Sigmoid colon (tissue), 7 donors: ENCODE measurements around the gene TFR2. TPM values are rescaled to one million over a fixed set of nuclear protein-coding genes. Genes with fewer than 3 reads are reported as not detected.

ENCODE experiments used
- DNase-seq: peaks from one replicate; pipeline ENCODE4 v3.0.0-alpha.2; 2019
- H3K27ac ChIP-seq, 4 donors: fragments of 200-600 bp; sonication (generic); one replicate each; pipeline ENCODE4 v1.5.1; 2016 to 2019; ENCODE audit warnings: mild to moderate bottlenecking in 1 of 4
- H3K27me3 ChIP-seq, 3 donors: fragments of 200-600 bp; sonication (generic); one replicate each; pipeline ENCODE4 v1.5.1; 2019; ENCODE audit warnings: mild to moderate bottlenecking in 1 of 3
- H3K36me3 ChIP-seq, 4 donors: fragments of 200-600 bp; sonication (generic); one replicate each; pipeline ENCODE4 v1.5.1; 2016 to 2019
- H3K4me1 ChIP-seq, 4 donors: fragments of 200-600 bp; sonication (generic); one replicate each; pipeline ENCODE4 v1.5.1; 2017 to 2019
- H3K4me3 ChIP-seq, 4 donors: fragments of 200-600 bp; sonication (generic); one replicate each; pipeline ENCODE4 v1.5.1; 2017 to 2019; ENCODE audit warnings: mild to moderate bottlenecking in 2 of 4, moderate library complexity in 1 of 4
- H3K9me3 ChIP-seq, 4 donors: fragments of 200-600 bp in 3 of 4; sonication (generic) in 3 of 4; one replicate each; pipeline versions ENCODE4 v1.5.1 to v1.6.1; 2013 to 2019
- EP300 ChIP-seq, 4 donors: sonication (generic); formaldehyde crosslinking; IDR thresholded peaks; one replicate each; pipeline ENCODE4 v1.6.1; 2017; ENCODE audit warnings: antibody characterized with exemption in 4 of 4
- POLR2A ChIP-seq, 2 donors: fragments of 450-650 bp; IDR thresholded peaks; one replicate each; pipeline ENCODE4 v1.6.1; 2016; ENCODE audit warnings: antibody characterized with exemption in 2 of 2, mild to moderate bottlenecking in 2 of 2, moderate library complexity in 2 of 2
- POLR2AphosphoS5 ChIP-seq, 4 donors: sonication (generic); formaldehyde crosslinking; IDR thresholded peaks; one replicate each; pipeline ENCODE4 v1.6.1; 2017; ENCODE audit warnings: antibody characterized with exemption in 4 of 4
- WGBS, 2 donors: extraction: QIAGEN DNeasy Blood & Tissue Kit; methylation state at CpG; one replicate each; pipeline ENCODE4 v1.1.7; 2013; 5-methylcytosine and 5-hydroxymethylcytosine counted together
- intact Hi-C: fragments of 100-400 bp; cut with DNase I; formaldehyde crosslinking; loops from one replicate; pipeline ENCODE4 v1.15.1; 2023
- polyA plus RNA-seq, 3 donors: library from polyadenylated mRNA; stranded (reverse); fragments of 200-250 nt; gene quantifications; one replicate each; pipeline ENCODE4 v1.2.3, GENCODE V29; 2013
- total RNA-seq, 4 donors: library from RNA; depleted of rRNA; stranded (reverse); fragments of >200 nt; gene quantifications; one replicate each; pipeline ENCODE4 v1.1.0, GENCODE V29; 2016
- TF ChIP-seq, protein P1 (sequence below), 4 experiments: fragments of 450-650 bp in 3 of 4; fragments of 200-600 bp in 1 of 4; IDR thresholded peaks; one replicate each; pipeline ENCODE4 v1.5.1; 2016 to 2019; ENCODE audit warnings: antibody characterized with exemption in 4 of 4, mild to moderate bottlenecking in 3 of 4, moderate library complexity in 2 of 4
- donor health status: healthy with polysubstance abuse.
- donor health status: Bipolar disorder and iron deficiency.
- donor health status: healthy.

The TFR2 gene
- total RNA-seq (under 1 TPM in 1 of 4 donors, not detected in 3; 0.71 TPM), polyA plus RNA-seq (1 to 10 TPM in 1 of 3 donors, not detected in 2; 2.2 TPM)

- Histone ChIP-seq H3K36me3 (no peaks in the 10 kb centered on the region), H3K4me3 (no peak within 1 kb of the TSS), H3K4me1 (no peaks in the 10 kb centered on the region), H3K27me3 (peaks cover 0 to 45% (median 25%) of the 10 kb centered on the region in 3 donors), H3K9me3 (no peaks in the 10 kb centered on the region), H3K27ac (no peak within 1 kb of the TSS)
- intact Hi-C loops, result no loop called here
- TF ChIP-seq POLR2A (IDR thresholded peaks at IDR 0.05) (no peak), POLR2AphosphoS5 (IDR thresholded peaks at IDR 0.05) (no peak), EP300 (IDR thresholded peaks at IDR 0.05) (no peak)
- TF ChIP-seq, protein P1, sequence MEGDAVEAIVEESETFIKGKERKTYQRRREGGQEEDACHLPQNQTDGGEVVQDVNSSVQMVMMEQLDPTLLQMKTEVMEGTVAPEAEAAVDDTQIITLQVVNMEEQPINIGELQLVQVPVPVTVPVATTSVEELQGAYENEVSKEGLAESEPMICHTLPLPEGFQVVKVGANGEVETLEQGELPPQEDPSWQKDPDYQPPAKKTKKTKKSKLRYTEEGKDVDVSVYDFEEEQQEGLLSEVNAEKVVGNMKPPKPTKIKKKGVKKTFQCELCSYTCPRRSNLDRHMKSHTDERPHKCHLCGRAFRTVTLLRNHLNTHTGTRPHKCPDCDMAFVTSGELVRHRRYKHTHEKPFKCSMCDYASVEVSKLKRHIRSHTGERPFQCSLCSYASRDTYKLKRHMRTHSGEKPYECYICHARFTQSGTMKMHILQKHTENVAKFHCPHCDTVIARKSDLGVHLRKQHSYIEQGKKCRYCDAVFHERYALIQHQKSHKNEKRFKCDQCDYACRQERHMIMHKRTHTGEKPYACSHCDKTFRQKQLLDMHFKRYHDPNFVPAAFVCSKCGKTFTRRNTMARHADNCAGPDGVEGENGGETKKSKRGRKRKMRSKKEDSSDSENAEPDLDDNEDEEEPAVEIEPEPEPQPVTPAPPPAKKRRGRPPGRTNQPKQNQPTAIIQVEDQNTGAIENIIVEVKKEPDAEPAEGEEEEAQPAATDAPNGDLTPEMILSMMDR (IDR thresholded peaks at IDR 0.05), result no peak
- DNase-seq, result no peak
- 34 to 54% methylated on average over 10 of the region's 10 CpGs for WGBS, 2 donors
Observed at GRCh38 chr7:100641463-100641859, at the start of gene TFR2. Gene TFR2 (minus strand): TSS chr7:100641552. CDS start chr7:100641509, 43 bp downstream.

DNA sequence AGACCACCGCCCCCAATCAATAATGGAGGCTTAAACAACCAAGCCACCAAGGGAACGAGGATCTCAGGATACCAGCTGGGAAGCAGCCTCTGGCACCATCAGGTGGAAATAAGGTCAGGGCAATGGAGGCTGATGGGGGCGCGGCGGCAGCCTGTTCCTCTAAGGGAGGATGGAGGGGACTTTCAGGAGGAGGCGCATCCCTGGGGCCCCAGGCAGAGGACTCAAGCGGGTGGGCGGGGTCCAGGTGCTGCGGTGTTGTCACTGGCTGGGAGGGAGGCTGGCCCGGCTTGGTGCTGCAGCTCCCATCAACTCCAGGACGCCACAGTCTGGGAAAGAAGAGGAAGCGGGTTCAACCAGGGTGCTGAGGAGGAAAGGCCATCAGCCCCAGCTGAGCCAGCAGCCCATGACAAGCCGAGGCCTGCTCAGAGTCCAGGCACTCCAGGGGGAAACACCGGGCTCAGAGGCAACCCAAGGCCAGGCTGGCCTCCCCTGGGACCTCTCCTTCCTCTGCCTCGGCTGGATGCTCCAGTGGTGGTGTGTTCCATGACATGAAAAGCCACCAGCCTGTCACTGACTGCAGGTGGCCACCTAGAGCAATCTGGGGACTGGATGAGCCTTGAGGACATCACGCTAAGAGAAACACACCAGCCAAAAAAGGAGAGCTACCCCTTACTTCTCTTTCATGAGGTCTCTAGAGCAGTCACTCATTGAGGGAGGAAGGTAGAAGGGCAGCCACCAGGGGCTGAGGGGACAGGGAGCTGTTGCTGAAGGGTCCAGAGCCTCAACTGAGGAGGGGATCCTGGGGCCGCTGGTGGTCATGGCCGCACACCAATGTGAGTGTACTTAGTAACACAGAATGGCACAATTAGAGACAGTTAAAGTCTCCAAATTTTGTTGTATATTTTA is 48.1 kb upstream of the TFR2 start:
- no peaks in the 10 kb centered on the region for H3K27me3 ChIP-seq
- DNase-seq, result no peak
- no peaks in the 10 kb centered on the region for H3K9me3 ChIP-seq
- TF ChIP-seq, protein P1 (IDR thresholded peaks at IDR 0.05), result no peak
- no peak for TF ChIP-seq POLR2AphosphoS5 (IDR thresholded peaks at IDR 0.05)
- no peak for TF ChIP-seq EP300 (IDR thresholded peaks at IDR 0.05)
- TF ChIP-seq POLR2A (IDR thresholded peaks at IDR 0.05), result no peak
- 86 to 91% methylated on average over 18 of the region's 18 CpGs for WGBS, 2 donors
- peaks cover 0 to 53% (median 52%) of the 10 kb centered on the region in 4 donors for H3K4me1 ChIP-seq
- no peak overlapping the region for H3K4me3 ChIP-seq
- no peak overlapping the region for H3K27ac ChIP-seq
- H3K36me3 ChIP-seq, result peaks cover 39 to 50% (median 43%) of the 10 kb centered on the region in 4 donors
- intact Hi-C loops, result loop anchor here (2.0 to 5.0 kb wide), 3 partner anchors 15 to 222 kb away; no protein-coding TSS in a partner anchor

- Histone ChIP-seq H3K27ac (no peak overlapping the region), H3K27me3 (no peaks in the 10 kb centered on the region), H3K36me3 (peaks cover 50 to 61% (median 54%) of the 10 kb centered on the region in 4 donors), H3K9me3 (no peaks in the 10 kb centered on the region), H3K4me3 (no peak overlapping the region), H3K4me1 (peaks cover 0 to 52% (median 51%) of the 10 kb centered on the region in 4 donors)
- no peak for DNase-seq
- 83 to 92% methylated on average over 16 of the region's 16 CpGs for WGBS, 2 donors
- intact Hi-C loops, result no loop called here
- no peak for TF ChIP-seq POLR2AphosphoS5 (IDR thresholded peaks at IDR 0.05)
- TF ChIP-seq POLR2A (IDR thresholded peaks at IDR 0.05), result no peak
- TF ChIP-seq, protein P1 (IDR thresholded peaks at IDR 0.05), result no peak
- no peak for TF ChIP-seq EP300 (IDR thresholded peaks at IDR 0.05)
Observed at GRCh38 chr7:100688326-100688860, 47.0 kb upstream of the TFR2 start.

DNA sequence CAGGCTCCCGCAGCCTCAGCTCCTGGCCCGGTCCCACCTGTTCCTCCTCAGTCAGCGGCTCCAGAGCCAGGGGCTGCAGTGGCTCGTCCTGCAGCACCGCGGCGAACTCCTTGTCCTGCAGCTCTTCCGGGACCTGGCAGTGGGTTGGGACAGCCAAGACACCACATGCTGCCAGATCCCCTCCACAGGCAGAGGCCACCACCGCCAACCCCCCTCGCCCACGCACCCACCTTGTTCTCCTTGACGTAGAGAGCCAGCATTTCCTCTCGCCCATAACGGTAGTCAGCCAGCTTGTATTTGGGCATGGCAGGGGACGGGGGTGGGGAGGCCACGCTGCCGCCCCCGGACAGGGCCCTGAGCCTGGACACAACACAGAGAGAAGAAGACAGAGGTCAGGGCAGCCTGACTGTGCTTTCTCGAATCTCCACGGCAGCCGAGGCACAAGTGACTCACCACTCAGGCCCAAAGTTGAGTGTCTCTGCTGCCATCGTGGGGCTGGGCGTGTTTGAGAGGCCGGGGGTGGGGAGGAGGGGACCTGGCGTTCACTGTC is 46.5 kb upstream of the TFR2 start:
- no peak overlapping the region for H3K4me3 ChIP-seq
- H3K27me3 ChIP-seq, result no peaks in the 10 kb centered on the region
- TF ChIP-seq POLR2A (IDR thresholded peaks at IDR 0.05) (no peak), POLR2AphosphoS5 (IDR thresholded peaks at IDR 0.05) (no peak), EP300 (IDR thresholded peaks at IDR 0.05) (no peak)
- TF ChIP-seq, protein P1 (IDR thresholded peaks at IDR 0.05), result no peak
- DNase-seq, result no peak
- intact Hi-C loops, result no loop called here
- WGBS, 2 donors, result 86 to 88% methylated on average over 25 of the region's 25 CpGs
- peaks cover 0 to 47% (median 47%) of the 10 kb centered on the region in 4 donors for H3K4me1 ChIP-seq
- peaks cover 56 to 67% (median 60%) of the 10 kb centered on the region in 4 donors for H3K36me3 ChIP-seq
- H3K27ac ChIP-seq, result no peak overlapping the region
- no peaks in the 10 kb centered on the region for H3K9me3 ChIP-seq
